Medulla oblongata (tissue), 1 donor: ENCODE results near the gene CLDN17.
A peak's percentile ranks its signal among the peaks of the same experiment; 100 is the strongest.

Experiments used
- DNase-seq: peaks from one replicate; pipeline ENCODE4 v3.0.0-alpha.2; 2015; ENCODE audit errors: extremely low spot score

The CLDN17 gene

GRCh38 chr21:30166705-30167104 is at the start of gene CLDN17:
Gene CLDN17, minus strand, starts transcription at chr21:30166805. Its CDS starts 188 bp downstream, at chr21:30166617.
- DNase-seq, result no peak

DNA sequence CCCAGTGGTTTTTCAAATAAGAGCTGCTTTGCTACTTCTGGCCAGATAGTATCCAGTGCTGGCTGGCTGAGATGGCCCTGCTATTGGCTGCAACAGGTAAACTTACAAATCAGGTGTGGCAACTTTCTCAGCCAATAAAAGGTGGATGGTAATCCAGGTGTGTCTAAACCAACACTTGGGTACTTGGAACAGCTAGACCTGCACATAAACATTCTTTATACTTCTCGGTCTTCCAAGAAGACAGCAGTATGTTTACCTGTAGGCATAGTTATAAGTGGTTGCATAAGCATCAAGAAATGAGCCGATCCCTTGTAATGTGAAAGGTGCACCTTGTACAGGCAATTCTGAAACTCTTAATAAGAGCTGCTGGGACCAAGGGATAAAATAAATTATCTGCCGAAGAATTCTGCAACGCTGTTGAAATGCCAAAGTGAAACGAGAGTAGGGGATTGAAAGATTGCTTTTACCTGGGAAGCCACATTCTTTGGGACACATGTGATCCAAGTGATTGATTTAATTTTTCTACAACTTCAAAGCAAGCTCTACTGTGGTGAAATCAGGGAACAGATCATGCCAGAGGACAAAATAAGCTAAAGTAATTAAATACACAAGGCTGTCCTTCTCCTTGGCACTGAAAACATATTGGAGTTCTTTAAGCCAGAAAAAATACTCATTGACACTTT is 49.6 kb upstream of the CLDN17 start, which contains the start of gene CLDN8:
CLDN8 (minus strand) TSS at position 57 of the 683 bp plus-strand sequence. CDS start 172 bp downstream, outside the sequence.
- DNase-seq, result no peak

DNA sequence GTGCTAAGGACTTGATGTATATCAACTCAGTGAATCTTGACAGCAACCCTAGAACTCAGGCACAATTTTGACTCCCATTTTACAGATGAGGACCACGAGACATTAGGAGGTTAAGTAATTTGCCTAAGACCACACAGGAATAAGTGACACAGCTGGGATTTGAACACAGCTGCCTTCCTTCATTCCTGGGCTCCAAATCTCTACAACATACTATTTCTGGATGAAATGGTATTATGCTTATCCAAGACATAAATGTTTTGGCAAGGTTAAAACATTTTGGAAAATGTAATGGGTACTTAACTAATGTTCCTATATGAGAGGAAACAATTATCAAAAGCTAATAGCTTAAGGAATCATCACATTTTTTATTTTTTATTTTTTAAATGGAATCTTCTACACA is 44.5 kb upstream of the CLDN17 start:
- no peak for DNase-seq

DNA sequence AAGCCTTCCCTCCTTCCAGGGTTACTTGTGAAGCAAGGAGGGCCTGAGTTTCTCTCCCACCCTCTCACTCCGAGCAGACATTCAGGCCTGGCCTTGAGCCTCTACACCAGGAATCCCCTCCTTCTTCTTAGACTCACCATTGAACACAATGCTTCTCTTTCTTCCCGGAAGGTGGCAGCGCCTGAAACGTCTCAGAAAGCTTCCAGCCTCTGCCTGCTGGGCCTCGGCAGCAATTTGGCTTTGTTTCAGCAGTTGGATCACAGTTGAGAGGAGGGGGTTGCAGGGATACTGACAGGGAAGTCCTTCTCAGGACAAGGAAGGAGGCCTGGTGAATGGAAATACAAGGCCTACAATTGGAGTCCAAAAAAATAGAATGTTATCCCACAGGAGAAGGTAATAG is 43.0 kb upstream of the CLDN17 start:
- no peak for DNase-seq

- DNase-seq, result no peak
These were observed 40.6 kb upstream of the CLDN17 start for GRCh38 chr21:30207252-30207579.

- DNase-seq, result no peak
These were observed 40.1 kb upstream of the CLDN17 start for GRCh38 chr21:30206551-30207251.

DNA sequence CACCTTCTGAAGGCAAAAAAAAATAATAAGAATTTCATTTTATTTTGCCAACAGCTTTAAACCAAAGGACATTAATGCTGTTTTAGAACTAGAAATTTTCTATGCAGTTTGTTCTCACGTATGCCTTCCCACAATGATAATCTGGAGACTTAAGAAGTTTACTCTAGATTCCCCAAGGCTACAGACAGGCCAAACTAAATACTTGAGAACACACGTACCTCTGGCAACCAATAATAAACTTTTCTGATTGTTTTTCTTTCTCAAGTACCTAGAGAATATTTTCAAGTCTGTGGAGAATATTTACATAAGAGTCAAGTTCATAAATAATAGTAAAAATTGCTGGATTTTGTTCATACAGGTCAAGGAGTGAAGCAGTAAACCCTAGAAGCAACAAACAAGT is 33.4 kb upstream of the CLDN17 start:
- DNase-seq, result no peak

- DNase-seq, result peak; percentile 67
These were observed 28.2 kb upstream of the CLDN17 start for GRCh38 chr21:30194701-30195299.

- no peak for DNase-seq
These were observed 26.6 kb upstream of the CLDN17 start for GRCh38 chr21:30193201-30193600.

DNA sequence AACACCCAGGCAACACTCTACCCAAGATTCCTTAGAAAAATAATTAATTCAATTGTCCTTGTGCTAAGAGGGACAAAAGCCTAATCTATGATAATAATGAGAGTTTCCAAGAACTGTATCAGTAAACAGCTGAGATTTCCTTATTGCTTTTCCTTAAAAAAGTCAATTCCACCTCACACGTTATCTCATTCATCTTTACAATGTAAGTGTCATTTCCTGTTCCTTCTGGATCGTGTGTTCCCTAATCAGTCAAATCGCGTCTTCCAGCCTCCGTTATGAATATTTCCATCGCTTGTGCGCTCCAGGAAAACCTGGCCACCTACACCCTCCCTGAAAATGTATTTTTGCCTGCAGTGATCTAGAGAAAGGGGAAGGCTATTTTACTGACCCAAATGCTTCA is 23.9 kb upstream of the CLDN17 start:
- no peak for DNase-seq

DNA sequence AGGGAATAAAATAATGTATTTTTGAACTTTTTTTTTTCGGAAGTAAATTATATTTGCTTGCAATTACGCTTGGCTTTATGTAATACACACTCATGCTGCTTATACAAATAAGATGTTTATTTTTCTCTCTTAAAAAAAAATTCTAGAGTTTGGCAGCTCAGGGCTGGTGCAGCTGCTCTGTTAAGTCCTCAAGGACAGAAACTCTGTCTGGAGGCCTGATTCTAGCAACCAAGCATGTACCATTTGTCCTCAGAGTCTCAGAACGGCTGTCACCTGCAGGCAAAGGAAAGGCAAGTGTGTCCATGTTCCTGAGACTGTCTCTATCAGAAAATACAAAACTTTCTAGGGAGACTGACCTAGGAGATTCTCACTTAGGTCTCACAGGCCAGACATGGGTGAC is 23.2 kb upstream of the CLDN17 start:
- DNase-seq, result no peak

DNA sequence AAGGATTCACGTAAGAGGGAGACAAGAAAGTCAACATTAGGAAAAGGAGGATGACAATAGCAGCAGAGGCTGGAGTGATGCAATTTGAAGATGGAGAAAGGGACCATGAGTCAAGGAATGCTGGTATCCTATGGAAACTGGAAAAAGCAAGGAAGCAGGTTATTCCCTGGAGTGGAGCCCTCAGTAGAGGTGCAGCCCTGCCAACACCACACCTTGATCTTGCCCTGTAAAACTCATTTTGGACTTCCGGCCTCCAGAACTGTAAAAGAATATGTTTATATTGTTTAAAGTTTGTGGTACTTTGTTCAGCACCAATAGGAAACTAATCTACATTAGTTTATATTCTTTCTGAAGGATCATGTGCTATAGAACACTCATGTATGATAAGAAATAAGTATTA is 19.6 kb upstream of the CLDN17 start:
- no peak for DNase-seq

DNA sequence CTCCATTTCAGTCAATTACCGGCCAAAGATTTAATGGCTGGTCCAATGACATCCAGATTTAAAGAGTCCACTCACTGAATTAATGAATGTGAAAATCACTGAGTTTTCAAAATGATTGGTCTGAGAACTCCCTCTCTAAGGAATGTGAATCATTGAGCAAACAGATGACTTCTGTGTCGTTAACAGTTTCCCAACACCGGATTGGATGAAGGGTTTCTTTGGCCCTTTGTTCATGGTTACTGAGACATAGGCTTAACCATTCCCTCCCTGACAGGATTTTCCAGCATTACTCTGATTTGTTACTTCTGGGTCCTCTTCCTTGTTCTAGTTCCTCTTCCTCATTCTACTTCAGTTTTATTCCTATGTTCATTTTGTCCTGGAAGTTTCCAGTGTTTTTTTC is 1.5 kb upstream of the CLDN17 start:
- no peak for DNase-seq

DNA sequence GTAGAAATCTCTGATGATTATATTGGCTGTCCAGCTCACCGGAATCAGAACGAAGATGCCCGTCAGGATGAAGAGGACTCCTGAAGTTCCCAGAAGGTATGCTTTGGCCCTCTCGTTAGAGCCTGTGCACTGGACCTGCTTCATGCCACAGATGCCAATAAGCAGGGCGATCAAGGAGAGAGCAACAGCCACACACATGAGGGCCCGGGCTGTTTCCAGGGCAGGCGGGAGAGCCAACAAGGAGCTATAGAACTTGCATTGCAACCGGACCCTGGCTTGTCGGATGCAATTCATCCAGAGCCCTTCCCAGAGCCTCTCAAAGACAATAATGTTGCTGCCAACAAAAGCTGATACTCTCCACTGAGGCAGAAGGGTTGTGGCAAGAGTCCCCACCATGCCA is 434 bp downstream of the CLDN17 start:
- DNase-seq, result no peak

DNA sequence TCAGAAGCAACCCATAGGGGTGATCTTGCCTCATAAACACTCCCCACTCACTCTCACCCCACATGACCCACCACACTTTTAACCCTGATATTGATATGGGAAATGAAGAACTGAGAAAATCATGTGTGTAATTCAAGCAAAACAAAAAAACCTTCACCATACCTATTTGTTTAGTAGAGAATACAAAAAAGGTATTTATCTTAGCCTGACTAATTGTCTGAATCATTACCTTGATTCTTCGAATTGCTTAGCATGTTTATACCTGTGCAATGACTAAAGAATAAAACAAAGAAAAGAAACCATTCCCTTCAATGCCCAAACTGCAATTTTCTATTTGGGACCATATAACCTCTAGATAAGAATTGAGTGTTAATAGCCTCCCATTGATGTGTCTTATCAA is 1.8 kb downstream of the CLDN17 start:
- no peak for DNase-seq

GRCh38 chr21:30153697-30154340 is 12.8 kb downstream of the CLDN17 start:
- no peak for DNase-seq

- DNase-seq, result no peak
These were observed 13.8 kb downstream of the CLDN17 start for GRCh38 chr21:30152792-30153191.

DNA sequence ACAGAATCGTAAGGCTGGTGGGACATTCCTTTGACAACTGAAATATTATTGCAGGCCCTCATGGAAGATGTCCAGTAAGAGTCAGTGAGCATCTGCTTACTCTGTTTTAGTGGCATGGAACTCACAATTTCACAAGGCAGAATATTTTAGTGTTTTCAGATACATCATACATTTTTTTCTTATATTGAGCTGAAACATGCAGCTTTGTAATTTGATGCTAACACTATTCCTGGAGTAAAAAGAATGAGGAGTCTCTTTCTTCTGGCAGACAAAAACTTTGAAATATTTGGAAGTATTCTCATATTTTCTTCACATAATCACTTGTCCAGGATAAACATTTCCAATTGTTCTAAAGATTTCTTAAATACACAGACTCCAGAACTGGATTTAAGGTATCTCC is 17.7 kb downstream of the CLDN17 start:
- no peak for DNase-seq

- no peak for DNase-seq
These were observed 19.9 kb downstream of the CLDN17 start for GRCh38 chr21:30146558-30147282.

- no peak for DNase-seq
These were observed 28.1 kb downstream of the CLDN17 start for GRCh38 chr21:30138483-30138882.

DNA sequence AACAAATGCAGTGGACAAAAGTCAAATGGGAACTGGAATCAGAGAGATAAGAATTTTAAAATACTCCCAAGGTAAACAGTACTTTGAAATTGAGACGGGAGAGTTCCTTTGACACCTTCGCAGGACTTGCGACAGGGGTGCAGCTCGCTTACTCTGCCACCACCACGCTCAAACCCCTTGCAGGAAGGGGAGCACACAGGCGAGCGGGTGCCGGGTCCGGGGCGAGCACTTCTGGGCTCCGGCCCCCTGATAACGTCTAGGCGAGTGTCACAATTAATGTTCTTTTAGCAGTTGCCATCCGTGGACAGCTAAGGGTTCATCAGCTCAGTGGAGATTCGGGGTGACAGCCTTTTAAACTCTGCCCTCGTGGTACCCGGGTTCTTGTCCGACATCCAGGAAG is 37.4 kb downstream of the CLDN17 start:
- DNase-seq, result no peak

- no peak for DNase-seq
These were observed 40.0 kb downstream of the CLDN17 start for GRCh38 chr21:30126576-30126975.
